Uterus (tissue), 2 donors: ENCODE results near the gene THSD4.

Experiments
- CTCF ChIP-seq, 4 experiments: fragments of 200-600 bp in 2 of 4; fragments of 450-650 bp in 2 of 4; sonication (generic) in 2 of 4; IDR thresholded peaks; one replicate each; pipeline ENCODE4 v1.5.1; 2016 to 2019; ENCODE audit warnings: antibody characterized with exemption in 4 of 4, mild to moderate bottlenecking in 2 of 4, moderate library complexity in 1 of 4
- POLR2A ChIP-seq, 2 donors: fragments of 450-650 bp; IDR thresholded peaks; one replicate each; pipeline ENCODE4 v1.6.1; 2016; ENCODE audit warnings: antibody characterized with exemption in 2 of 2, mild to moderate bottlenecking in 1 of 2, moderate library complexity in 1 of 2

DNA sequence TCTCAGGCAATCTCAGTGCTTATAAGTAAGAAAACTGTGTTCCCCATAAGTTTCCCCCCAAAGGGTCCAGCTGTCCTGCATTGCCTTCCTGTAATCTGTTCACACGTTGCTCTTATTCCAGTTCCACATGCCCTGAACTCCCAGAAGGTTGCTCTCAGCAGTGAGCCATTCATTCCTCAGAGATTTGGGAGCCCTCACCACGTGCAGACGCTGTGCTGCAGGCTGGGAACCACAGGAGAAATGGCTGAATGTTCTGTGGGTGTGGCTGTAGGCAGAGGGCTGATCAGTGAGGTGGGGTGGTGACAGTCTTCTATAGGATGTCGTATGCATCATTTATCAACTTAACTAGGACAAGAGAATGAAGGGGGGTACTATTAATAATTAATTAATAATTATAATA lies 3.3 kb upstream of the THSD4 start:
- TF ChIP-seq CTCF (IDR thresholded peaks at IDR 0.05) (no peak), POLR2A (IDR thresholded peaks at IDR 0.05) (no peak)
